GM23338 (cell line): ENCODE measurements around the gene HAPLN3. TPM values are rescaled to one million over a fixed set of nuclear protein-coding genes. Genes with fewer than 3 reads are reported as not detected.

Source experiments
- ATAC-seq: fragments of 200-7000 bp; cut with Tn5 transposase; 3 replicates; pipeline ENCODE4 v1.9.1; 2020
- DNase-seq: peaks from one replicate; pipeline ENCODE4 v3.0.0-alpha.2; 2015; ENCODE audit warnings: low spot score
- H2AFZ ChIP-seq: fragments of 200-600 bp; sonication (generic); 2 replicates; pipeline ENCODE4 v1.8.0; 2016; ENCODE audit warnings: antibody characterized with exemption, mild to moderate bottlenecking, moderate library complexity
- H3F3A ChIP-seq: fragments of 200-600 bp; sonication (generic); replicated peaks from 2 replicates; pipeline ENCODE4 v1.8.0; 2017; ENCODE audit warnings: antibody characterized with exemption, mixed run types, low read depth
- H3K27ac ChIP-seq: fragments of 200-600 bp; sonication (generic); 2 replicates; pipeline ENCODE4 v1.6.1; 2016; ENCODE audit warnings: low read depth
- H3K27me3 ChIP-seq: fragments of 200-600 bp; sonication (generic); 2 replicates; pipeline ENCODE4 v1.8.0; 2016; ENCODE audit warnings: mild to moderate bottlenecking, mixed run types, moderate library complexity; ENCODE audit not compliant: insufficient read depth
- H3K36me3 ChIP-seq: fragments of 200-600 bp; sonication (generic); 2 replicates; pipeline ENCODE4 v1.8.0; 2016; ENCODE audit warnings: mild to moderate bottlenecking; ENCODE audit not compliant: insufficient read depth
- H3K4me1 ChIP-seq: fragments of 200-600 bp; sonication (generic); 2 replicates; pipeline ENCODE4 v1.8.0; 2016; ENCODE audit warnings: mild to moderate bottlenecking, moderate library complexity; ENCODE audit not compliant: insufficient read depth
- H3K4me2 ChIP-seq: fragments of 200-600 bp; sonication (generic); 2 replicates; pipeline ENCODE4 v1.7.1; 2017; ENCODE audit warnings: mixed run types
- H3K4me3 ChIP-seq: fragments of 200-600 bp; sonication (generic); 2 replicates; pipeline ENCODE4 v1.6.1; 2016; ENCODE audit warnings: mixed run types
- H3K79me2 ChIP-seq: fragments of 200-600 bp; sonication (generic); replicated peaks from 2 replicates; pipeline ENCODE4 v1.8.0; 2017; ENCODE audit warnings: mild to moderate bottlenecking; ENCODE audit not compliant: insufficient read depth
- H3K9me2 ChIP-seq: fragments of 200-600 bp; sonication (generic); 2 replicates; pipeline ENCODE4 v1.8.0; 2017; ENCODE audit not compliant: insufficient read depth
- H4K20me1 ChIP-seq: fragments of 200-600 bp; sonication (generic); replicated peaks from 2 replicates; pipeline ENCODE4 v1.8.0; 2017; ENCODE audit warnings: mild to moderate bottlenecking; ENCODE audit not compliant: insufficient read depth
- H3K27ac Mint-ChIP-seq: 2 replicates; pipeline ENCODE4 v1.8.0; 2020; ENCODE audit warnings: inconsistent platforms, mild to moderate bottlenecking, moderate library complexity, mixed read lengths
- H3K27me3 Mint-ChIP-seq: 3 replicates; pipeline ENCODE4 v1.8.0; 2022; ENCODE audit warnings: low read depth, mild to moderate bottlenecking, moderate library complexity, mixed read lengths, inconsistent platforms; ENCODE audit not compliant: insufficient read depth, poor library complexity
- H3K36me3 Mint-ChIP-seq: 3 replicates; pipeline ENCODE4 v1.8.0; 2021; ENCODE audit warnings: low read depth, mild to moderate bottlenecking, inconsistent platforms, moderate library complexity, mixed read lengths
- H3K4me1 Mint-ChIP-seq: 3 replicates; pipeline ENCODE4 v1.8.0; 2020; ENCODE audit warnings: mild to moderate bottlenecking, inconsistent platforms, mixed read lengths
- H3K4me3 Mint-ChIP-seq: 3 replicates; pipeline ENCODE4 v1.8.0; 2021; ENCODE audit warnings: moderate library complexity, mild to moderate bottlenecking, inconsistent platforms, mixed read lengths
- H3K9me3 Mint-ChIP-seq: 3 replicates; pipeline ENCODE4 v1.8.0; 2020; ENCODE audit warnings: moderate library complexity, mild to moderate bottlenecking, inconsistent platforms, mixed read lengths
- CREB1 ChIP-seq: fragments of 250-450 bp; sonication (Bioruptor Pico); IDR thresholded peaks from 2 replicates; pipeline ENCODE4 v1.5.0; 2020; ENCODE audit warnings: low read depth, mild to moderate bottlenecking, moderate library complexity
- EZH2 ChIP-seq: fragments of 200-600 bp; sonication (generic); IDR thresholded peaks from one replicate; pipeline ENCODE4 v1.8.0; 2017; ENCODE audit warnings: antibody characterized with exemption, mild to moderate bottlenecking, low read depth; ENCODE audit not compliant: unreplicated experiment
- EZH2phosphoT487 ChIP-seq: fragments of 200-600 bp; sonication (generic); IDR thresholded peaks from one replicate; pipeline ENCODE4 v1.8.1; 2018; ENCODE audit warnings: antibody characterized with exemption; ENCODE audit not compliant: unreplicated experiment
- JUNB ChIP-seq: IDR thresholded peaks from one replicate; pipeline ENCODE4 v1.6.1; 2016; ENCODE audit warnings: antibody characterized with exemption; ENCODE audit not compliant: unreplicated experiment
- NANOG ChIP-seq: IDR thresholded peaks from 2 replicates; pipeline ENCODE4 v1.6.1; 2016; ENCODE audit warnings: antibody characterized with exemption, borderline replicate concordance
- POLR2AphosphoS5 ChIP-seq: IDR thresholded peaks from 2 replicates; pipeline ENCODE4 v1.6.1; 2016; ENCODE audit warnings: antibody characterized with exemption, low read depth
- STAT1 ChIP-seq: IDR thresholded peaks from one replicate; pipeline ENCODE4 v1.6.1; 2016; ENCODE audit warnings: antibody characterized with exemption; ENCODE audit not compliant: unreplicated experiment
- ZNF114 ChIP-seq: fragments of 250-450 bp; sonication (Bioruptor Pico); IDR thresholded peaks from 2 replicates; pipeline ENCODE4 v1.5.0; 2020; ENCODE audit warnings: mild to moderate bottlenecking, moderate library complexity
- ZNF331 ChIP-seq: fragments of 250-450 bp; sonication (Bioruptor Pico); IDR thresholded peaks from 2 replicates; pipeline ENCODE4 v1.5.0; 2020; ENCODE audit warnings: low read depth, mild to moderate bottlenecking, moderate library complexity
- ZNF462 ChIP-seq: fragments of 250-450 bp; sonication (Bioruptor Pico); IDR thresholded peaks from 2 replicates; pipeline ENCODE4 v1.5.0; 2020; ENCODE audit warnings: mild to moderate bottlenecking, moderate library complexity
- polyA plus RNA-seq: library from polyadenylated mRNA; unstranded; fragments of >200 nt; fragmentation: Nextera tagmentation; extraction: Ambion mirVana; gene quantifications from 2 replicates; pipeline ENCODE4 v1.2.1, GENCODE V29; 2016
- total RNA-seq: library from RNA; depleted of rRNA; stranded (reverse); fragments of >200 nt; shearing (Covaris generic); gene quantifications from 2 replicates; pipeline ENCODE4 v1.2.3, GENCODE V29; 2014
- TF ChIP-seq, protein P1 (sequence below), 2 experiments: fragments of 200-600 bp in 1 of 2; sonication (generic) in 1 of 2; conservative IDR thresholded peaks; 2 replicates each; pipeline versions ENCODE4 v1.5.1 to v1.6.1; 2016 to 2017; ENCODE audit warnings: antibody characterized with exemption in 2 of 2, low read depth in 2 of 2, mild to moderate bottlenecking in 2 of 2, moderate library complexity in 1 of 2
- TF ChIP-seq, protein P2 (sequence below): IDR thresholded peaks from one replicate; pipeline ENCODE4 v1.6.1; 2018; ENCODE audit warnings: antibody characterized with exemption; ENCODE audit not compliant: unreplicated experiment
- TF ChIP-seq, protein P3 (sequence below): IDR thresholded peaks from 2 replicates; pipeline ENCODE4 v1.6.1; 2016; ENCODE audit warnings: antibody characterized with exemption

Gene HAPLN3
- total and polyA plus RNA-seq, 2 experiments from 2014 or later = 22.7 to 62.6 TPM

- DNase-seq (no peak), ATAC-seq (no peak)
- H3K4me1 Mint-ChIP-seq = peaks cover 9% of the 10 kb centered on the region
- H3K36me3 Mint-ChIP-seq = peaks cover 61% of the 10 kb centered on the region
- Histone ChIP-seq H3K79me2 (no peaks in the 10 kb centered on the region), H3K27me3 (no peaks in the 10 kb centered on the region), H3K4me3 (no peak overlapping the region), H3K4me2 (no peak overlapping the region), H3F3A (no peaks in the 10 kb centered on the region), H3K4me1 (peaks cover 12% of the 10 kb centered on the region), H3K36me3 (peaks cover 15% of the 10 kb centered on the region), H3K27ac (no peak overlapping the region), H4K20me1 (no peaks in the 10 kb centered on the region), H3K9me2 (peaks cover 22% of the 10 kb centered on the region; the same call in 1 of the 2 replicates), H2AFZ (no peak overlapping the region)
- H3K27me3 Mint-ChIP-seq = no peaks in the 10 kb centered on the region
- TF ChIP-seq NANOG = no peak
- no peak for TF ChIP-seq ZNF462 (CRISPR knock-in tag)
- TF ChIP-seq ZNF331 (CRISPR knock-in tag) = no peak
- TF ChIP-seq EZH2 = no peak
- TF ChIP-seq, protein P1, sequence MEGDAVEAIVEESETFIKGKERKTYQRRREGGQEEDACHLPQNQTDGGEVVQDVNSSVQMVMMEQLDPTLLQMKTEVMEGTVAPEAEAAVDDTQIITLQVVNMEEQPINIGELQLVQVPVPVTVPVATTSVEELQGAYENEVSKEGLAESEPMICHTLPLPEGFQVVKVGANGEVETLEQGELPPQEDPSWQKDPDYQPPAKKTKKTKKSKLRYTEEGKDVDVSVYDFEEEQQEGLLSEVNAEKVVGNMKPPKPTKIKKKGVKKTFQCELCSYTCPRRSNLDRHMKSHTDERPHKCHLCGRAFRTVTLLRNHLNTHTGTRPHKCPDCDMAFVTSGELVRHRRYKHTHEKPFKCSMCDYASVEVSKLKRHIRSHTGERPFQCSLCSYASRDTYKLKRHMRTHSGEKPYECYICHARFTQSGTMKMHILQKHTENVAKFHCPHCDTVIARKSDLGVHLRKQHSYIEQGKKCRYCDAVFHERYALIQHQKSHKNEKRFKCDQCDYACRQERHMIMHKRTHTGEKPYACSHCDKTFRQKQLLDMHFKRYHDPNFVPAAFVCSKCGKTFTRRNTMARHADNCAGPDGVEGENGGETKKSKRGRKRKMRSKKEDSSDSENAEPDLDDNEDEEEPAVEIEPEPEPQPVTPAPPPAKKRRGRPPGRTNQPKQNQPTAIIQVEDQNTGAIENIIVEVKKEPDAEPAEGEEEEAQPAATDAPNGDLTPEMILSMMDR (conservative IDR thresholded peaks at IDR 0.05; ENCODE audit: low read depth in 2 of 2) = no peak
- TF ChIP-seq, protein P2, sequence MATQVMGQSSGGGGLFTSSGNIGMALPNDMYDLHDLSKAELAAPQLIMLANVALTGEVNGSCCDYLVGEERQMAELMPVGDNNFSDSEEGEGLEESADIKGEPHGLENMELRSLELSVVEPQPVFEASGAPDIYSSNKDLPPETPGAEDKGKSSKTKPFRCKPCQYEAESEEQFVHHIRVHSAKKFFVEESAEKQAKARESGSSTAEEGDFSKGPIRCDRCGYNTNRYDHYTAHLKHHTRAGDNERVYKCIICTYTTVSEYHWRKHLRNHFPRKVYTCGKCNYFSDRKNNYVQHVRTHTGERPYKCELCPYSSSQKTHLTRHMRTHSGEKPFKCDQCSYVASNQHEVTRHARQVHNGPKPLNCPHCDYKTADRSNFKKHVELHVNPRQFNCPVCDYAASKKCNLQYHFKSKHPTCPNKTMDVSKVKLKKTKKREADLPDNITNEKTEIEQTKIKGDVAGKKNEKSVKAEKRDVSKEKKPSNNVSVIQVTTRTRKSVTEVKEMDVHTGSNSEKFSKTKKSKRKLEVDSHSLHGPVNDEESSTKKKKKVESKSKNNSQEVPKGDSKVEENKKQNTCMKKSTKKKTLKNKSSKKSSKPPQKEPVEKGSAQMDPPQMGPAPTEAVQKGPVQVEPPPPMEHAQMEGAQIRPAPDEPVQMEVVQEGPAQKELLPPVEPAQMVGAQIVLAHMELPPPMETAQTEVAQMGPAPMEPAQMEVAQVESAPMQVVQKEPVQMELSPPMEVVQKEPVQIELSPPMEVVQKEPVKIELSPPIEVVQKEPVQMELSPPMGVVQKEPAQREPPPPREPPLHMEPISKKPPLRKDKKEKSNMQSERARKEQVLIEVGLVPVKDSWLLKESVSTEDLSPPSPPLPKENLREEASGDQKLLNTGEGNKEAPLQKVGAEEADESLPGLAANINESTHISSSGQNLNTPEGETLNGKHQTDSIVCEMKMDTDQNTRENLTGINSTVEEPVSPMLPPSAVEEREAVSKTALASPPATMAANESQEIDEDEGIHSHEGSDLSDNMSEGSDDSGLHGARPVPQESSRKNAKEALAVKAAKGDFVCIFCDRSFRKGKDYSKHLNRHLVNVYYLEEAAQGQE = no peak
- TF ChIP-seq ZNF114 (CRISPR knock-in tag) = no peak
- no peak for TF ChIP-seq EZH2phosphoT487
- TF ChIP-seq, protein P3, sequence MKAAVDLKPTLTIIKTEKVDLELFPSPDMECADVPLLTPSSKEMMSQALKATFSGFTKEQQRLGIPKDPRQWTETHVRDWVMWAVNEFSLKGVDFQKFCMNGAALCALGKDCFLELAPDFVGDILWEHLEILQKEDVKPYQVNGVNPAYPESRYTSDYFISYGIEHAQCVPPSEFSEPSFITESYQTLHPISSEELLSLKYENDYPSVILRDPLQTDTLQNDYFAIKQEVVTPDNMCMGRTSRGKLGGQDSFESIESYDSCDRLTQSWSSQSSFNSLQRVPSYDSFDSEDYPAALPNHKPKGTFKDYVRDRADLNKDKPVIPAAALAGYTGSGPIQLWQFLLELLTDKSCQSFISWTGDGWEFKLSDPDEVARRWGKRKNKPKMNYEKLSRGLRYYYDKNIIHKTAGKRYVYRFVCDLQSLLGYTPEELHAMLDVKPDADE = no peak
- TF ChIP-seq CREB1 (CRISPR knock-in tag) = no peak
- TF ChIP-seq STAT1 = no peak
- TF ChIP-seq POLR2AphosphoS5 = no peak
- no peak for TF ChIP-seq JUNB
- no peak overlapping the region for H3K27ac Mint-ChIP-seq
- no peak overlapping the region for H3K4me3 Mint-ChIP-seq
- peaks cover 69% of the 10 kb centered on the region for H3K9me3 Mint-ChIP-seq
Observed at GRCh38 chr15:88932875-88933330, 37.6 kb upstream of the HAPLN3 start.
